ENCODE measurements around the gene NDUFAF4. TPM values are rescaled to one million over a fixed set of nuclear protein-coding genes. Genes with fewer than 3 reads are reported as not detected.

The NDUFAF4 gene
- total and polyA plus RNA-seq, 2 of the 13 experiments (the other 11 are each of a cell fraction or from before 2014, with no cell fraction given): 41.3 to 59.7 TPM

DNA sequence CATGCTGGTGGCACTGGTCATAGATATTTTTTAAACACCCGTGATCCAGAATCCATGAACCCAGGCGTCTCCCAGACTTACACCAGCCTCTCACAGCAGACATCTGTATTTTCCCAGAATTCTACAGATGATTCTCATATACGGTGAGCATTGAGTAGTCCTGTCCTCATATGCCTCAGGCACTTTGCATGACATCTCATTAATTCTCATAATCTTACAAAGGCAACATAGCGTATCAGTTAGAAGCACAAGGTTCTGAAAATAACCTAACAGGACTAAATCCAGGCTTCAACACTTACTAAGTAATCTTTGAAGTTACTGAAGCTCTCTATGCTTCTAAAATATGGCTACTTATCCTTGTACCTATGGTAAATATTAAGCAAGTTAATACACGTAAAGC, 8.9 kb downstream of the NDUFAF4 start:
- CTCF ChIA-PET (ENCODE audit: low intra/inter-chr PET ratio, low total read pairs): no interaction called here
- Histone ChIP-seq H3K9me3 (ENCODE audit: low read length) (no peaks in the 10 kb centered on the region), H3K4me3 (replicated peaks in 1 of 3; ENCODE audit: insufficient read depth in 1 of 3, low read depth in 2 of 3, low read length in 3 of 3) (no peak overlapping the region), H4K20me1 (ENCODE audit: insufficient read depth, low read length) (peaks cover 3% of the 10 kb centered on the region; the same call in 1 of the 2 replicates), H3K79me2 (ENCODE audit: insufficient read depth, low read length) (peaks cover 2% of the 10 kb centered on the region), H3K27ac (ENCODE audit: extremely low read length, insufficient read depth, low read length) (no peak overlapping the region), H3K4me1 (ENCODE audit: insufficient read depth, low read length) (peaks cover 10% of the 10 kb centered on the region; the same call in 1 of the 2 replicates), H3K9ac (ENCODE audit: insufficient read depth, low read depth, low read length) (no peak overlapping the region), H3K36me3 (replicated peaks in 1 of 2; ENCODE audit: control insufficient read depth in 1 of 2, insufficient read depth in 2 of 2, low read length in 2 of 2) (peaks cover 5 to 29% of the 10 kb centered on the region in 2 experiments), H3K27me3 (ENCODE audit: control insufficient read depth in 1 of 2, insufficient read depth in 2 of 2, low read length in 2 of 2) (no peaks in the 10 kb centered on the region), H2AFZ (ENCODE audit: low read length) (no peak overlapping the region), H3K4me2 (ENCODE audit: low read depth, low read length) (no peak overlapping the region)
- in situ Hi-C loops (cut with HindIII; ENCODE audit: extremely low pct_ligation_motif_present, low pct_unique_long_range_greater_than_20kb) (no loop called here), intact Hi-C loops (cut with micrococcal nuclease; ENCODE audit: unreplicated experiment) (no loop called here)
- POLR2A ChIA-PET: no interaction called here
- BruUV-seq (replicated peaks): no TSS peak
- DNase-seq (ENCODE audit: low spot score): no peak
- FAIRE-seq: no peak
- whole genome bisulfite sequencing (ENCODE audit: low lambda C conversion rate): 95% methylated on average over 5 of the region's 5 CpGs
- ATAC-seq: no peak
- TF ChIP-seq ZNF720 (CRISPR knock-in tag; IDR thresholded peaks at IDR 0.05): no peak
- no peak for TF ChIP-seq ZNF446 (CRISPR knock-in tag; IDR thresholded peaks at IDR 0.05)
- no peak for TF ChIP-seq MTF1 (CRISPR knock-in tag; IDR thresholded peaks at IDR 0.05)
- no peak for TF ChIP-seq EED (CRISPR knock-in tag; IDR thresholded peaks at IDR 0.05)

DNA sequence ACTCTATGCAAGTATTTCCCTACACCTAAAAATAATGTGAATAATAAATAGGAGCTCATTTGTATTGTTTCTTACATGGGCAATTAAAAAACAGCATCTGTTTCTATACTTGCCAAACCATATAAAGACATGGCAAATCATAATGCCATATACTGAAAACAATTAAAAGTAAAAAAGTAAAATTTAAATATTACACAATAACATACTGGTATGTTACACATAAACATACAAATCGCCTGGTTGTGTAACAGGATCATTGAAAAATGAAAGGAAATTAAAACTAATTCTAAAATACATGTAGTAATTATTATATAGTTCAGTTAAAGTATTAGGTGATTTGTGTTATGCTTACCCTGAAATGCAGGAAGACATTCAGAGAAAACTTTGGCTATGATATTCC, 11.2 kb downstream of the NDUFAF4 start:
- POLR2A ChIA-PET: no interaction called here
- H3K27me3 ChIP-seq (ENCODE audit: control insufficient read depth in 1 of 2, insufficient read depth in 2 of 2, low read length in 2 of 2): no peaks in the 10 kb centered on the region
- 10% methylated on average over 1 of the region's 1 CpG for WGBS (ENCODE audit: low lambda C conversion rate)
- no peak overlapping the region for H3K4me3 ChIP-seq (replicated peaks in 1 of 3; ENCODE audit: insufficient read depth in 1 of 3, low read depth in 2 of 3, low read length in 3 of 3)
- no peak overlapping the region for H2AFZ ChIP-seq (ENCODE audit: low read length)
- no peak for ATAC-seq
- H3K9me3 ChIP-seq (ENCODE audit: low read length): no peaks in the 10 kb centered on the region
- in situ Hi-C loops (cut with HindIII; ENCODE audit: extremely low pct_ligation_motif_present, low pct_unique_long_range_greater_than_20kb): no loop called here
- TF ChIP-seq, protein P1, sequence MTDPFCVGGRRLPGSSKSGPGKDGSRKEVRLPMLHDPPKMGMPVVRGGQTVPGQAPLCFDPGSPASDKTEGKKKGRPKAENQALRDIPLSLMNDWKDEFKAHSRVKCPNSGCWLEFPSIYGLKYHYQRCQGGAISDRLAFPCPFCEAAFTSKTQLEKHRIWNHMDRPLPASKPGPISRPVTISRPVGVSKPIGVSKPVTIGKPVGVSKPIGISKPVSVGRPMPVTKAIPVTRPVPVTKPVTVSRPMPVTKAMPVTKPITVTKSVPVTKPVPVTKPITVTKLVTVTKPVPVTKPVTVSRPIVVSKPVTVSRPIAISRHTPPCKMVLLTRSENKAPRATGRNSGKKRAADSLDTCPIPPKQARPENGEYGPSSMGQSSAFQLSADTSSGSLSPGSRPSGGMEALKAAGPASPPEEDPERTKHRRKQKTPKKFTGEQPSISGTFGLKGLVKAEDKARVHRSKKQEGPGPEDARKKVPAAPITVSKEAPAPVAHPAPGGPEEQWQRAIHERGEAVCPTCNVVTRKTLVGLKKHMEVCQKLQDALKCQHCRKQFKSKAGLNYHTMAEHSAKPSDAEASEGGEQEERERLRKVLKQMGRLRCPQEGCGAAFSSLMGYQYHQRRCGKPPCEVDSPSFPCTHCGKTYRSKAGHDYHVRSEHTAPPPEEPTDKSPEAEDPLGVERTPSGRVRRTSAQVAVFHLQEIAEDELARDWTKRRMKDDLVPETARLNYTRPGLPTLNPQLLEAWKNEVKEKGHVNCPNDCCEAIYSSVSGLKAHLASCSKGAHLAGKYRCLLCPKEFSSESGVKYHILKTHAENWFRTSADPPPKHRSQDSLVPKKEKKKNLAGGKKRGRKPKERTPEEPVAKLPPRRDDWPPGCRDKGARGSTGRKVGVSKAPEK (CRISPR knock-in tag; IDR thresholded peaks at IDR 0.05; ENCODE audit: borderline replicate concordance): no peak
- TF ChIP-seq CEBPB (IDR thresholded peaks at IDR 0.05; ENCODE audit: borderline replicate concordance, low read depth, low read length): peak; percentile 15; the same call in 1 of the 2 replicates
- DNase-seq (ENCODE audit: low spot score): no peak
- intact Hi-C loops (cut with micrococcal nuclease; ENCODE audit: unreplicated experiment): no loop called here
- no peak overlapping the region for H3K27ac ChIP-seq (ENCODE audit: extremely low read length, insufficient read depth, low read length)
- no peak overlapping the region for H3K9ac ChIP-seq (ENCODE audit: insufficient read depth, low read depth, low read length)
- peaks cover 10% of the 10 kb centered on the region; the same call in 1 of the 2 replicates for H3K4me1 ChIP-seq (ENCODE audit: insufficient read depth, low read length)
- no peak overlapping the region for H3K4me2 ChIP-seq (ENCODE audit: low read depth, low read length)
- H4K20me1 ChIP-seq (ENCODE audit: insufficient read depth, low read length): no peaks in the 10 kb centered on the region
- no peaks in the 10 kb centered on the region for H3K79me2 ChIP-seq (ENCODE audit: insufficient read depth, low read length)
- CTCF ChIA-PET (ENCODE audit: low intra/inter-chr PET ratio, low total read pairs): no interaction called here
- H3K36me3 ChIP-seq (replicated peaks in 1 of 2; ENCODE audit: control insufficient read depth in 1 of 2, insufficient read depth in 2 of 2, low read length in 2 of 2): peaks cover 0 to 10% of the 10 kb centered on the region in 2 experiments; a peak in 2 of 5 replicates
- no TSS peak for BruUV-seq (replicated peaks)
- no peak for FAIRE-seq

Measured in HepG2 (cell line).